Nucleus accumbens (tissue), 56 donors: ENCODE results near the gene RASL11B.
A peak's percentile ranks its signal among the peaks of the same experiment; 100 is the strongest.

Experiments used
- DNase-seq, 56 donors: peaks; one replicate each; lab custom pipeline; 2025; lab: John Stamatoyannopoulos, UW

RASL11B gene

DNA sequence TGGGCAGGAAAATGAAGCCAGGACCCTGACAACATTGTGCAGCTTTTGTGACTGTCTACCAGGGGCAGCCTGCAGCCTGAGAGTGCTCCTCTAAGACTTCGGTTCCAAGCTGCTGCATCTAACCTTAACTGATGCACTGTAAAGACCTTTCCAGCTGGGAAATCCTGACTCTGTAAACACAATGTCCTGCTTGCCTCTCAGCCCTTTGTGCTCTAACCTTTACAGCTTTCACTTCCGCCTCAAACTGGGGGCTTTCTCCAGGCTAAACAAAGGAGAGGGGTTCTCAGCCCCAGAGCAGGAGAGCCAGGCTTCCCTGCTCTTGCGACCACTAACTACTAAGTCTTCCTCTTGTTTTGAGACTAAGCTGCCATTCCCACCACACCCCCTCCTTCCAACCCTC lies 19.3 kb upstream of the RASL11B start:
- no peak for DNase-seq

DNA sequence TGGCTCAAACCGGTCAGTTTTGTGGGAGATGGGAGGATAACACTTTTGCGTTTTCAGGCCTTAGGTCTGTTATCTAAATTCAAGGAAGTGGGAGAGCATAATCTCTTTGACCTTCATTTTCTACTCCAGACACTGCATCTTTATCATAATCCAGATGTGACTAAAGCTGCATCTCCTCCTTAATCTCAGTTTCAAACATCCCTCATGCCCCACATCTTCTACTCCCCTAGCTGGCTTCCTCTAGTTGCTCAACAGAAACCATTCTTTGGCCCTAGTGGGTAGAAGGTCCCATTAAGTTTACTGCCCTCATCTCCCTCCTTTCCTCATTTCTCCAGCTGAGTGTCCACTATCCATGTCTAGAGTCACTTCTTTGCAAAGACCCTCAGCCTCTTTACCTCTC lies 18.8 kb upstream of the RASL11B start:
- DNase-seq = no peak

DNA sequence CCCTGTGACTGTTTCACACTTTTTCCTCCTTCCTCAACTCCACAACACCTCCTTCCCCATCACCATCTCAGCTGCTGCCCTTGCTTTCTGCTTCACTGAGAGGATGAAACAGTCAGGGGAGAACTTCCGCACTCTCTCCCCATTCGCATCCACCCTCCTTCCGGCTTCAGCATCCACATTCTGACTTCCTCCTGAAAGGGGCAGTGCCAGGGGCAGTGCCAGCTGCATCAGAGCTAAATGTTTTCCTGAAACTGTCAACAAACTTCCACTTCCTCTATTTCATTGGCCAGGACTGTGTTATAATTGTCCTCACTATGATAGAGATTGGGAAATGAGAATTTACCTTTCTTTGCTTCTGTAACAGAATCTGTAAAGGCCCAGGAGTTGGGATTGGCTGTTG lies 18.2 kb upstream of the RASL11B start:
- peak in 15 of 56 donors; percentile 1 to 39 (median 15) for DNase-seq

DNA sequence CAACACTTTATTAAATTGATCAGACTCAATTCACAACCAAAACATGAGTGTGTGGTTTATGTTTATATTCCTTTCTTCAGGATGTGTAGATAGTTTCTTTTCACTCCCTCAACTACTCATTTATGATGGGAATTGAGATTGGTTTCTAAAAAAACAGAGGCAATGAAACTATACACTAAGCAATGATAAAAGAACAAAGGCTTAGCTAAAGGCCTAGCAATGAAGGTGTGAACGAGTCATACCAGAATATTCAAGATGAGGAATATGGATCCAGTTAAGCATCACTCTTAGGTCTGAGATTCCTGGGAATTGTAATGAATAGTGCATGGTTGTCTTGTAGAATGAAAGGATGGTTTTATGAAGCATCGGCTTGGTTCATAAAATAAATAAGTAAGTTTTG lies 17.5 kb upstream of the RASL11B start:
- no peak for DNase-seq

DNA sequence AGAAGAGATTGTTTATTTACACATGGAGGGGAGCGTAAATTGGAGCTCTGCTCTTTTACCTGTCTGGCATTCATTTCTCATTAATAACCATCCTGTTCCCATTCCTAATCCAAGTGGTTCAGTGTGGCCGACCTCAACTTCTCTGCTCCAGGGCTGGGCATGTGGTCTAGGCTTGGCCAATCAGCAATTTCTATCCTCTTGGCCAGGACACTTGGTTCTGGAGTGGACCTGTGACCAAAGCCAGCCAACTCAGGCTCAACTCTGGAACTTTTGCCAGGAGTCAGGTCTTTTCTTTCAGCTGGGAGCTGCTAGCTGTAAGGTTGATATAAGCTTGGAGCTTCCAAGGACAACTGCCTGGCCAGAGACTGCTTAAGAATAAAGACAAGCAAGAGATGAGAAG lies 15.6 kb upstream of the RASL11B start:
- DNase-seq = no peak

DNA sequence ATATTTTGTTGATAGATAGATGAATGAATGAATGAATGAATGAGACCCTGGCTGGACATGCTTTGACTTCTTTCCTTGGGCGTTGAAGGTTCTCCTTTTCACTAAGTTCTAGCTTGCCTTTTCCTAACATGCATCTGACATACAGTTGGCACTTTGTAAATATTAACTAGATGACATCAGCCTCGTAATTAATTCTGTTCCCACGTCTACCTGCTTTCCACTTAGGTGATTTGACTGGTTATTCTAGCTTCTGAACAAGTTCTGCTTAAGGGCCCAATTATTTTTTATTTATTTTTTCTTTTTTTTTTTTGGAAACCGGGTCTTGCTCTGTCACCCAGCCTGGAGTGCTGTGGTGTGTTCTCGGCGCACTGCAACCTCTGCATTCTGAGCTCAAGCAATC lies 13.9 kb upstream of the RASL11B start:
- no peak for DNase-seq

DNA sequence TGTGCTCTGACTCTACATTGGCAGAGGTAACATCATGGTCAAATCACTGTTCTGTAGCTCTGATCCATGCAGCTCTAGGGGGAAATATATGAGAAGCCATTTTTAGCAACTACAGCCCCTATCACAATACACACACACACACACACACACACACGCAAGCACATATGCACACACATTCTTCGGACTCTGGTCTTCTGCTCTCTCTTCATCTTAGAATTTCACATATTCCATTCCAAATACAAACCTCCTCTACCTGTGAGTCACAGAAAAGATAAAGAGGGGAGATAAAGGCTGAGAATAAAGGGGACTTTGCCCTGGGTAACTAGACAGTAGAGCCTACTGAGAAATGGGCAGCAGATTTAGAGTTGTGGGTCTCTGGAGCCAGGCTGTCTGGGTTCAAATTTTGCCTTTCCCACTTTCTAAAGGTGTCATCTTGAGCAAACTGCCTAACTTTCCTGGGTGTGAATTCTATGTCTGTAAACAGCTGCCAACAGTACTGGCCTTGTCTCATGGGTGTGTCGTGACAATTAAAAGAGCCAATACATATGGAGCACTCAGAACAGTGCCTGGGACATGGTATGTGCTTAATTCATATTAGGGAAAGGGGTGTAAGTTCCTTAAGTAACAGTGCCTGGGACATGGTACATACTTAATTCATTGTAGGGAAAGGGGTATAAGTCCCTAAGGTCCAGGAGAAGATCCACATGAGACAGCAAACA lies 11.6 kb upstream of the RASL11B start:
- no peak for DNase-seq

DNA sequence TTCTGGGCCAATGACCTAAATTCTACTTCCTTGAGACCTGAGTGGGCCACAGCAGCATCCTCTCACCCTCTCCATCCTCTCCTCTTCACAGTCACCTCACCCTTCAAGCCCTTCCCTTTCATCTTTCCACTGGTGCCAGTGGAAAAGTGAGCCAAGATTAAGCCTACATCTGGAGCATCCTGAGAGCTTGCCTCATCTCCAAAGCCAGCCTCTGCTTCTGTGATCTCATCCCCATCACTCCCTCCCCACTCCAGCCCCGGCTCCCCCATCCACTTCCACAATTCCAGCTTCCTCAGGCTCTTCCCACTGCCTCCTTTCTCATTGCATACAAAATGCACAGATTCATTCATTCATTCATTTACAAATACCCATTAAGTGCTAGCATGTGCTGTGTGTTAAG lies 10.1 kb upstream of the RASL11B start:
- no peak for DNase-seq

DNA sequence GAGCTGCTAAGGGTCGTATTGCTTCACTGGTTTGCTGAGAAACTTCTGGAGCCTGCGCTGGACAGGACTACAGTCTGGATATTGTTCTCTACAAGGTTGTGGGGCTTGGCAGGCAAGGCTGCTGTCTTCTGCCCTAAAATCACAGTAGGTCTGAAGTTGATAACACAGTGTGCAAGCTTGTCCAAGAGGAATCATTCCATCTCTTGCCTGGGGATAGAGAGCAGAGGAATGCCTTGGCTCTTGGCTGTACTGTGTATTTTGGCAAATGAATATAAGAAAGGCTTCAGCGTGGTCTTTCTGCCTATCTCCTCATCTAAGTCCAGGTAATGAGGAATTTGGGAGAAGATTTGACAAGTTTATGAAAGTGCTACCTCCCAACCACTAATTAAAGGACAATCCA lies 9.4 kb upstream of the RASL11B start:
- no peak for DNase-seq

DNA sequence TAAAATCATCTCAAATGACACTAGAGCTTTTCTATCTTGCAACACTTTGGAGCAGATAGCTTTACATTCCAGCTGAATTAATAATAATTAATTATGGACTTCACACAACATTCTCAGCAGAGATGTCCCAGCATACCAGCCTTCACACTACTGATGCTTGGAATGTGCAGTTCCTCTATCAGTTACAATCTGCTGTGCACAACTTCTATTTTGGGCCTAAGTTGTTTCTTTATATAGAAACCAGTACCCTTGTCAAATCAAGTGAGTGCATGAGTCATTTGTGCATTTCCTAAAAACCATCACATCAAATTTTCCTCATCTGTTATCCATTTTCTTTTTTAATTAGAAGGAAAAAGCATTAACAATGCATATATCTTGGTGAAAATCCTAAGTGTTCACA lies 8.8 kb upstream of the RASL11B start:
- DNase-seq = no peak

DNA sequence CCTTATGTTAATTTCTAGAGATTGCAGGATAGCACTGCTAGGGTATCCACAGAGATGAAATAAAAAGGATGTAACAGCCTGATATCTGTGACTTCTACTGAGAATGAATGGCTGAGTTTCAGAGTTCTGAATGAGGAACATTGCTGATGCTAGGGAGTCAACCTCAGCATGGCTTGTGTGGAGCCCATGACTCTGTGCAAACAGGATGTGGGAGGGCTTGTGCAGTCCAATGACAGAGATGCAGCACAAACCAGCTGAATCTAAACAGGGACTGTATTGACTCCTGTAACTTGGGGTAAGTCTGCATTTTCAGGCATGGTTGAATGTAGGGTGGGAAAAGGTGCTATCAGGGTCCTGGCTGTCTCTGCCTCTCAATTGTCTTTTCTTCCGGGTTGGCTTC lies 5.3 kb upstream of the RASL11B start:
- DNase-seq = no peak

DNA sequence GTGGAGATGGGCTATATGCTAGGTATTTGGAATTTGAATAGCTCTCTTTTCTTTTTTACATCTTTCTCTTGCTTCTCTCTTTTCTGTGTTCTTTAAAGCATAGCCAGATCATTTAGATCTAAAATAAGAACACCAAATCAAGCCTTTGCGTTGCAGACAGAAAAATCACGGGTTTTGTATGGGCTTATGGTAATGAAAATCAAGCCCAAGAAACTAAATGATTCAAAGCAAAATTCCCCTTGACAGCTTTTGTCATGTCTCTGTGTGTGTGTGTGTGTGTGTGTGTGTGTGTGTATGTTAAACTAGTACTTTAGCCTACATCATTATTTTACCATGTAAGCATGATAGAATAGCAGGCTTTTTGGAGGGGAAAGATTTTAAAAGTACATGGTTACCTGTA lies 1.8 kb upstream of the RASL11B start:
- DNase-seq = no peak

DNA sequence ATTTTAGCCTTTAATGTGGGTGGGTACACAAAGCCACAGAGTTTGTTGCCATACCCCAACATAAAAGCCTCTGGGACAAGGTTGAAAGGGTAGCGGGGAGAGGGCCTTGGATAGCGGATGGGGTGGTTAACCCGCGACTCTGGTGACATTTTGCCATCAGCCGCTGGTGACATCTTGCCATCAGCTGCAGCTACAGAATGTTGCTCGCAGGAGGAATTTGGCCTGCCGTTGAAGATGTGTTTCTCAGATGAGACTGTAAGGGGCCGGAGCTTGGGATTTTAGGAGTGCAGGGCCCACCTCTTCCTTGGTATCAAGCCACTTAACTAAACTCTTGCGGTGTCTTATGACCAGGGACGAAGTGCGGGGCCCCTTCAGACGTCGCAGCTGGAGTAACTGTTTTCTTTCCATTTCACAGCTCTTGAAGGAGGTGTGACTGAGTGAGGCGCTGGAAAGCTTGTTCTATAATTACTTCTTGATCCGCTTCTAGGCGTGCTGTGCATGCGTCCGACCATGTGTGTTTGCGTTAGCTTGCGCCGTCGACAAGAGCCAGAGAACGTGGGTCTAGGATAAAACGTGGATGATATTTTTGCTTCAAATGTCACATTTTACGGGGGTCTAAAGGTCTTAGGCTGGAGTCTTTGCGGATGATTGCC lies 820 bp upstream of the RASL11B start:
- peak in 2 of 56 donors; percentile 9 to 41 for DNase-seq

DNA sequence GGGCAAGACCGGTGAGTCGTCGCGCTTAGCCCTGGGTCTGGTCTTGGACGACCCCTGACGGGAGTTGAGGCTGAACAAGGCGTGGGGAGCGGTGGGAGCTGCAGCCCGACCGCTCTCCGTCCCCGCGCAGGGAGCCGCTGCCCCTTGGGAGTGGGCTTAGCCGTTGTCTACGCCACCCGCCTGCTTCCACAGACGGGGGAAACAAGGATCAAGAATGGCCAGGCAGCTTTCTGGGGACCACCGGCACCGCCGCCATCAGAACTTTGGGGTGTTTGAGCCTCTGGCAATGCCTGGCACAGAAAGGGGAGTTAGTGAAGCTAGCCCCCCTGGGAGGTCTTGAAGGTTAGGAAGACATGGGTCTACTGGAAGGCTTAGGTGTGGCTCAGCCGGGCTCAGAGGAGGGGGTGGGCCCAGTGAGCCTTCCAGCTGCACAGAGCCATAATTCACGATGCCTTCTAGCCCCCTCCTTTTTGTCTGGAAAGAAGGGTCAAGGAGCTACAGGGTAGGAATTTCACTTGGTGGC lies 583 bp downstream of the RASL11B start:
- no peak for DNase-seq

DNA sequence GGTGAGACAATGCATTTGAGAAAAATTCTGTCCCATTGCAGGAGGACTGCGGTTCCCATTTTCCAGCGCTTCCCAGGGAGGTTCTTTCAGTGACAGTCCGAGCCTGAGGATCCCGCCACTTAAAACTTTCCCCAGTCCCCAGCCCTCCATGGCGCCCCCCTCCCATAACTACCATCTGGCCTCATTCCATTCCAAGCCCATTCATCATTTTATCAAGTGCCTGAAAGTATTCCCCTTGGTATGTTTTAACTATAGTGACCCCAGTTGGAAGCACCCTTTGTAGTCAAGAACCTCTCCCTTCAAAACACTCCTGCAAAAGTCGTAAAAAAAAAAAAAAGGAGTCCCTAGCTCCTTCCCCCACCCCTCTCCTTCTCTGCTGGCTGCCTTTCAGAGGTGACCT lies 1.2 kb downstream of the RASL11B start:
- DNase-seq = no peak

DNA sequence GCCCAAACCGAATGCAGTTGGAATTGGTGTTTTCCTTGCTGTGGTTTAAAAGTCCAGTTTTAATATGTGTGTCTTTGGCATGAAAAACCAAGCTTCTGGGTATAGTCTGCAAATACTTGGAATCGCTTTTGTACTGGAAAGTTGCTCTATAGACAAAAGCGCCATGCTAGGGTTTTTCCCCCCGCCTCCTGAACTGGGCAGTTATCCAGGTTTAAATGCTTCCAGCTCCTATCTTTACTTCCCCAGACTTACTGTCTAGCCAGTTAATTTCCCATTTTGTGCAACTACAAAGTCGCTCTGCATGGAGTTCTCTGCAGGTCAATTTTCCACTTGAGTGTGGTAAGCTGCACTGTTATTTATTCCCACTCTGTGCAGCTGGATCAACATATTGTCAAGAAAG lies 2.7 kb downstream of the RASL11B start:
- DNase-seq = no peak

DNA sequence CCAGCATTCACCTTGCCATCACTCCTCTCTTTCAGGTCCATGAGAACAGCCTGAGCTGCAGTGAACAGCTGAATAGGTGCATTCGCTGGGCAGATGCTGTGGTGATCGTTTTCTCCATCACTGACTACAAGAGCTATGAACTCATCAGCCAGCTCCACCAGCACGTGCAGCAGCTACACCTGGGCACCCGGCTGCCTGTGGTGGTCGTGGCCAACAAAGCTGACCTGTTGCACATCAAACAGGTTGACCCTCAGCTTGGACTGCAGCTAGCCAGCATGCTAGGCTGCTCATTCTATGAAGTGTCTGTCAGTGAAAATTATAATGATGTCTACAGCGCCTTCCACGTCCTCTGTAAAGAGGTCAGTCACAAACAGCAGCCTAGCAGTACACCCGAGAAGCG lies 3.2 kb downstream of the RASL11B start:
- no peak for DNase-seq

DNA sequence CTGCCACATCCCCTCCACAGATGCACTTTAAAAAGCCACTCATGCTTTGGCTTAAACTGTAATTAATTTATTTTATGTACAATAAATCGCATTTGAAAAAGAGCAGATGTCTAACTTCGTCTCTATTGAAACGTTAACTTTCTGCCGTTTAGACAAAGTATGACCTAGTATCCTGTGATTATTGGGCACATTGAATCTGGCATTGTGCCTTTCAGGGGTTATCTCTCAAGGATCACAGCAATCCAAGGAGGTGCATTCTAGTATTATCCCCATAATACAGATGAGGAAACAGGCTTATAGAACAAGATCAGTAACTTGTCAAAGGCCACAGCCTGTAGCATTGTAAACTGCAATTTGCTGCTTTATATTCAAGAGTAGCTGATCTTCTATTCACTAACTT lies 4.6 kb downstream of the RASL11B start:
- no peak for DNase-seq

DNA sequence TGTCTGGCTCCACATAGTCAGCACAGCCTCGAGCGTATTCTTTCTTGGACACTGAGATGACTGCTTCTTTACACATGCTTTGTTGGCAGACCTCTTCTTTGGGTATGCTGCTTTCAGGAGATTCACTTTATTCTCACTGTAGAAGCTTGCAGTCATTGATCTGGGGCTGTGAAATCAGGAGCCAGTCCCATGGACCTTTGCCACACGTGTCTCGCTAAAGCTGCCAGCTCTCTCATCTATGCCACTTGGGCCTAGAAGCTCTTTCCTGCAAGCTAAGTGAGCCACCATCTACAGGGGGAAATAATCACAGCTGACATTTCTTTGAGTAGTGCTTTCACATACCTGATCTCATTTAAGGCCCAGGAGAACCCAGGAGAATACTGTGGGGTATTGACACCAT lies 5.0 kb downstream of the RASL11B start:
- DNase-seq = no peak

DNA sequence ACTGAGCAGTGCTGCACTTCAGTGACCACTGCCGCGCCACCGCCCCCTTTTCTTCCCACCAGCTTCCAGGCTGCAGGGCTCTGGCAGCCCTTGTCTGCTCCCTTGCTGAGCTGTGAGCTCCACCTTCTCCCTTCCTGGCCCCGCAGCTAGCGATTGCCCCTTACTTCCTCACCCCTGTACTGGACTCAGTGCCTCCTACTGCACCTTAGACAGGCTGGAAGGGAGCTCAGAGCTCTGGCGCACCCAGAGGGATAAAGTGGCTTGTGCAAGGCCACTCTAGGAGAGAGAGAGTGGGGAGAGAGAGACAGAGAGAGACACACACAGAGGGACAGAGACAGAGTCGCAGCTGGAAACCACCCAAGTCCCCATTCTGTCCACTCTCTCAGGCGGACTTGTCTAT lies 6.0 kb downstream of the RASL11B start:
- DNase-seq = peak in 20 of 56 donors; percentile 6 to 38 (median 16)

DNA sequence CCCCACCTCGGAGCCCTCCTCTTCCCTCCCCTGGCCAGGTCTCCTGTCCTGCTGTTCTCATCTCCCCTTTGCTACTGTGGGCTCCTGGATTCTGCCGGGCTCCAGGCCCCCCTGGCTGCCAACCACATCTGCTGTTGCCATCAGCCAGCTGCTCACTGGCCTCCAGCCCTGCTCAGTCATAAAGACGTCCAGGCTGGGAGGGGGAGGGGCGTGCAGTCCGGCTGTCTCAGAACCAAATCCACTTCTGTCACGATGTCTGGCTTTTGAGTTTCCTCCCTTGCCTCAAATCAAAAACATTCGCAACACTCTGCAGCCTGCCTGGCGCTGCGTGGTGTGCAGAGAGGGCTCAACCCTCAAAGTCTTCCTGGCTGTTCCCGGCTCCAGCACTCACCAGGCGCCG lies 7.1 kb downstream of the RASL11B start:
- peak in 52 of 56 donors; percentile 3 to 77 (median 42) for DNase-seq

DNA sequence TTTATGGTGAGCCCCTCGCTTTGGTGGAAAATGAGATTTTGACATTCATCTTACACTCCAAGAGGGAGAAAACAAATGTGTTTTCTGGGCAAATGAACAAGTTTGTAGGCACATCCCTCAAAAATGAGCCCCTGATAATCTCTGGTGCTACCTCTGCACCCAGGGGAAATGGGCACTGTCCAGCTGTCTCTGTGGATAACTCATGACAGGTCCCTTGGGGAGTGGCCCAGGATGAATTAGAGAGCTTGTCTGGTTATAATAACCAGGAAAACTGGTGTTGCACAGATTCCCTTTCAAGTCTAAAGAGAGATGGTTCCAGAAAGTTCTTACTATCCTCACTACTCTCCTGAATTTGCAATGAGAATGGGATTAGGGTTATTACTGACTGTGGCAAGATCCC lies 7.5 kb downstream of the RASL11B start:
- DNase-seq = no peak
